Putamen (tissue), 1 donor: ENCODE measurements around the gene LHFPL3.
A peak's percentile ranks its signal among the peaks of the same experiment; 100 is the strongest.
"Not testable (repeated sequence)": the region's sequence is repeated elsewhere in the genome, so short reads cannot be mapped to it uniquely, and the experiment has no call there.

ENCODE experiments used
- DNase-seq: peaks from one replicate; pipeline ENCODE4 v3.0.0-alpha.2; 2016; ENCODE audit warnings: low spot score

Gene LHFPL3

GRCh38 chr7:104934665-104935064 lies 606.3 kb downstream of the LHFPL3 start:
- no peak for DNase-seq

- no peak for DNase-seq
Observed at GRCh38 chr7:104935276-104935675, 606.9 kb downstream of the LHFPL3 start.

GRCh38 chr7:104936546-104936945 lies 608.1 kb downstream of the LHFPL3 start:
- DNase-seq, result no peak

- not testable (repeated sequence) for DNase-seq
Observed at GRCh38 chr7:104937489-104937888, 609.1 kb downstream of the LHFPL3 start.

- DNase-seq, result no peak
Observed at GRCh38 chr7:104938741-104939390, 610.5 kb downstream of the LHFPL3 start.

- no peak for DNase-seq
Observed at GRCh38 chr7:104940023-104940710, 611.8 kb downstream of the LHFPL3 start.

GRCh38 chr7:104943502-104944343 lies 615.3 kb downstream of the LHFPL3 start:
- DNase-seq, result peak; percentile 19

- no peak for DNase-seq
Observed at GRCh38 chr7:104945599-104945956, 617.2 kb downstream of the LHFPL3 start.

GRCh38 chr7:104946338-104946737 lies 617.9 kb downstream of the LHFPL3 start:
- no peak for DNase-seq

- DNase-seq, result no peak
Observed at GRCh38 chr7:104950006-104950405, 621.6 kb downstream of the LHFPL3 start.

GRCh38 chr7:104950754-104951153 lies 622.4 kb downstream of the LHFPL3 start:
- DNase-seq, result no peak

- DNase-seq, result no peak
Observed at GRCh38 chr7:104951546-104951945, 623.1 kb downstream of the LHFPL3 start.

- no peak for DNase-seq
Observed at GRCh38 chr7:104955276-104955675, 626.9 kb downstream of the LHFPL3 start.
